ENCODE results near the gene CDC16. TPM values are rescaled to one million over a fixed set of nuclear protein-coding genes. Genes with fewer than 3 reads are reported as not detected.

CDC16 gene
- total RNA-seq, 1 experiment from 2014 or later: 61.0 TPM

DNA sequence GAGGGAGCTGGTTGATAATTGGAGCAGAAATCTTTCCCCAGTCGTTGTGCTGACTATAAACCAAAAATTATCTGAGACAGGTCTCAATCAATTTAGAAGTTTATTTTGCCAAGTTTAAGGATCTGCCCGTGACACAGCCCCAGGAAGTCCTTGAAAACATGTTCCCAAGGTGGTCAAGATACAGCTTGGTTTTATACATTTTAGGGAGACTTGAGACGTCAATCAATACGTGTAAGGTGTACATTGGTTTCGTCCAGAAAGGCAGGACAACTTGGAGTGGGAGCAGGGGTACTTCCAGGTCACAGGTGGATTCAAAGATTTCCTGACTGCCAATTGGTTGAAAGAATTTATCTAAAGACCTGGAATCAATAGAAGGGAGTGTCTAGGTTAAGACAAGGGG lies 38.1 kb upstream of the CDC16 start:
- BruUV-seq (replicated peaks): no TSS peak

More for the DNA sequence above, 38.1 kb upstream of the CDC16 start:
- Histone ChIP-seq H2AFZ (ENCODE audit: low read depth, low read length, poor library complexity, severe bottlenecking) (no peak overlapping the region), H3K27ac (ENCODE audit: low read depth, low read length) (no peak overlapping the region), H3K9me2 (ENCODE audit: insufficient read depth) (no peaks in the 10 kb centered on the region), H4K20me1 (ENCODE audit: insufficient read depth) (no peaks in the 10 kb centered on the region), H3K4me3 (replicated peaks in 1 of 2; ENCODE audit: low read depth in 1 of 2, low read length in 2 of 2) (no peak overlapping the region), H3K79me2 (ENCODE audit: insufficient read depth, low read length) (no peaks in the 10 kb centered on the region), H3K27me3 (ENCODE audit: insufficient read depth, low read length) (no peaks in the 10 kb centered on the region), H3K4me1 (ENCODE audit: control insufficient read depth in 1 of 2, insufficient read depth in 2 of 2, low read length in 2 of 2) (no peaks in the 10 kb centered on the region), H3K9ac (ENCODE audit: low read length) (no peak overlapping the region), H3K36me3 (ENCODE audit: control insufficient read depth in 1 of 2, insufficient read depth in 2 of 2, low read length in 2 of 2) (no peaks in the 10 kb centered on the region), H3K4me2 (ENCODE audit: low read length) (no peak overlapping the region), H3K9me3 (ENCODE audit: control insufficient read depth in 1 of 2, insufficient read depth in 1 of 2, low read depth in 1 of 2, low read length in 2 of 2) (no peaks in the 10 kb centered on the region; a peak in 1 of 4 replicates)
- DNase-seq (ENCODE audit: low read depth, low spot score) (no peak), ATAC-seq (no peak)
- intact Hi-C loops (cut with micrococcal nuclease): no loop called here
- TF ChIP-seq EZH2phosphoT487 (IDR thresholded peaks at IDR 0.05; ENCODE audit: borderline replicate concordance) (no peak), TCF7L2 (IDR thresholded peaks at IDR 0.05; ENCODE audit: borderline replicate concordance, extremely low read depth, insufficient read depth, insufficient read length) (no peak), ZFX (IDR thresholded peaks at IDR 0.05) (no peak), CBX3 (IDR thresholded peaks at IDR 0.05; ENCODE audit: low read depth) (no peak), YY1 (IDR thresholded peaks at IDR 0.05; ENCODE audit: extremely low read depth, insufficient replicate concordance, low read depth, low read length) (no peak), RAD21 (IDR thresholded peaks at IDR 0.05; ENCODE audit: low read depth) (no peak), EZH2 (IDR thresholded peaks at IDR 0.05) (no peak), ZNF274 (IDR thresholded peaks at IDR 0.05; ENCODE audit: low read depth, low read length) (no peak), SRF (IDR thresholded peaks at IDR 0.05; ENCODE audit: low read depth) (no peak), SP1 (IDR thresholded peaks at IDR 0.05; ENCODE audit: low read depth) (no peak), POLR2A (IDR thresholded peaks at IDR 0.05; ENCODE audit: borderline replicate concordance, extremely low read depth, insufficient read depth, insufficient read length) (no peak), EGR1 (IDR thresholded peaks at IDR 0.05; ENCODE audit: low read depth) (no peak), POLR2AphosphoS5 (IDR thresholded peaks at IDR 0.05; ENCODE audit: low read depth, low read length) (no peak), CEBPB (IDR thresholded peaks at IDR 0.05; ENCODE audit: low read depth) (no peak), JUND (IDR thresholded peaks at IDR 0.05) (no peak), FOSL1 (IDR thresholded peaks at IDR 0.05; ENCODE audit: low read depth) (no peak)
- TF ChIP-seq, protein P1, sequence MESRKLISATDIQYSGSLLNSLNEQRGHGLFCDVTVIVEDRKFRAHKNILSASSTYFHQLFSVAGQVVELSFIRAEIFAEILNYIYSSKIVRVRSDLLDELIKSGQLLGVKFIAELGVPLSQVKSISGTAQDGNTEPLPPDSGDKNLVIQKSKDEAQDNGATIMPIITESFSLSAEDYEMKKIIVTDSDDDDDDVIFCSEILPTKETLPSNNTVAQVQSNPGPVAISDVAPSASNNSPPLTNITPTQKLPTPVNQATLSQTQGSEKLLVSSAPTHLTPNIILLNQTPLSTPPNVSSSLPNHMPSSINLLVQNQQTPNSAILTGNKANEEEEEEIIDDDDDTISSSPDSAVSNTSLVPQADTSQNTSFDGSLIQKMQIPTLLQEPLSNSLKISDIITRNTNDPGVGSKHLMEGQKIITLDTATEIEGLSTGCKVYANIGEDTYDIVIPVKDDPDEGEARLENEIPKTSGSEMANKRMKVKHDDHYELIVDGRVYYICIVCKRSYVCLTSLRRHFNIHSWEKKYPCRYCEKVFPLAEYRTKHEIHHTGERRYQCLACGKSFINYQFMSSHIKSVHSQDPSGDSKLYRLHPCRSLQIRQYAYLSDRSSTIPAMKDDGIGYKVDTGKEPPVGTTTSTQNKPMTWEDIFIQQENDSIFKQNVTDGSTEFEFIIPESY (IDR thresholded peaks at IDR 0.05; ENCODE audit: extremely low read depth, insufficient replicate concordance, low read length): no peak
- TF ChIP-seq, protein P2, sequence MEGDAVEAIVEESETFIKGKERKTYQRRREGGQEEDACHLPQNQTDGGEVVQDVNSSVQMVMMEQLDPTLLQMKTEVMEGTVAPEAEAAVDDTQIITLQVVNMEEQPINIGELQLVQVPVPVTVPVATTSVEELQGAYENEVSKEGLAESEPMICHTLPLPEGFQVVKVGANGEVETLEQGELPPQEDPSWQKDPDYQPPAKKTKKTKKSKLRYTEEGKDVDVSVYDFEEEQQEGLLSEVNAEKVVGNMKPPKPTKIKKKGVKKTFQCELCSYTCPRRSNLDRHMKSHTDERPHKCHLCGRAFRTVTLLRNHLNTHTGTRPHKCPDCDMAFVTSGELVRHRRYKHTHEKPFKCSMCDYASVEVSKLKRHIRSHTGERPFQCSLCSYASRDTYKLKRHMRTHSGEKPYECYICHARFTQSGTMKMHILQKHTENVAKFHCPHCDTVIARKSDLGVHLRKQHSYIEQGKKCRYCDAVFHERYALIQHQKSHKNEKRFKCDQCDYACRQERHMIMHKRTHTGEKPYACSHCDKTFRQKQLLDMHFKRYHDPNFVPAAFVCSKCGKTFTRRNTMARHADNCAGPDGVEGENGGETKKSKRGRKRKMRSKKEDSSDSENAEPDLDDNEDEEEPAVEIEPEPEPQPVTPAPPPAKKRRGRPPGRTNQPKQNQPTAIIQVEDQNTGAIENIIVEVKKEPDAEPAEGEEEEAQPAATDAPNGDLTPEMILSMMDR (IDR thresholded peaks at IDR 0.05 in 2 of 3, conservative IDR thresholded peaks at IDR 0.05 in 1 of 3; ENCODE audit: borderline replicate concordance in 1 of 3, insufficient read depth in 1 of 3, low read depth in 2 of 3, low read length in 2 of 3): no peak
- TF ChIP-seq, protein P3, sequence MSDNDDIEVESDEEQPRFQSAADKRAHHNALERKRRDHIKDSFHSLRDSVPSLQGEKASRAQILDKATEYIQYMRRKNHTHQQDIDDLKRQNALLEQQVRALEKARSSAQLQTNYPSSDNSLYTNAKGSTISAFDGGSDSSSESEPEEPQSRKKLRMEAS (IDR thresholded peaks at IDR 0.05): no peak
- TF ChIP-seq, protein P4, sequence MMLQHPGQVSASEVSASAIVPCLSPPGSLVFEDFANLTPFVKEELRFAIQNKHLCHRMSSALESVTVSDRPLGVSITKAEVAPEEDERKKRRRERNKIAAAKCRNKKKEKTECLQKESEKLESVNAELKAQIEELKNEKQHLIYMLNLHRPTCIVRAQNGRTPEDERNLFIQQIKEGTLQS (IDR thresholded peaks at IDR 0.05): no peak
- RAD21 ChIA-PET (ENCODE audit: low non-redundant PET in 1 of 2, low total read pairs in 2 of 2, uncharacterized antibody in 2 of 2, unreplicated experiment in 2 of 2): no interaction called here
- POLR2A ChIA-PET: no interaction called here
- CTCF ChIA-PET: no interaction called here
